ENCODE results near the gene CBL.

GRCh38 chr11:119229741-119230140 lies 23.6 kb downstream of the CBL start:
- TF ChIP-seq POLR2A (IDR thresholded peaks at IDR 0.05) (no peak), POLR2AphosphoS5 (IDR thresholded peaks at IDR 0.05; ENCODE audit: insufficient read depth in 1 of 2, low read depth in 1 of 2) (no peak)
- TF ChIP-seq, protein P1, sequence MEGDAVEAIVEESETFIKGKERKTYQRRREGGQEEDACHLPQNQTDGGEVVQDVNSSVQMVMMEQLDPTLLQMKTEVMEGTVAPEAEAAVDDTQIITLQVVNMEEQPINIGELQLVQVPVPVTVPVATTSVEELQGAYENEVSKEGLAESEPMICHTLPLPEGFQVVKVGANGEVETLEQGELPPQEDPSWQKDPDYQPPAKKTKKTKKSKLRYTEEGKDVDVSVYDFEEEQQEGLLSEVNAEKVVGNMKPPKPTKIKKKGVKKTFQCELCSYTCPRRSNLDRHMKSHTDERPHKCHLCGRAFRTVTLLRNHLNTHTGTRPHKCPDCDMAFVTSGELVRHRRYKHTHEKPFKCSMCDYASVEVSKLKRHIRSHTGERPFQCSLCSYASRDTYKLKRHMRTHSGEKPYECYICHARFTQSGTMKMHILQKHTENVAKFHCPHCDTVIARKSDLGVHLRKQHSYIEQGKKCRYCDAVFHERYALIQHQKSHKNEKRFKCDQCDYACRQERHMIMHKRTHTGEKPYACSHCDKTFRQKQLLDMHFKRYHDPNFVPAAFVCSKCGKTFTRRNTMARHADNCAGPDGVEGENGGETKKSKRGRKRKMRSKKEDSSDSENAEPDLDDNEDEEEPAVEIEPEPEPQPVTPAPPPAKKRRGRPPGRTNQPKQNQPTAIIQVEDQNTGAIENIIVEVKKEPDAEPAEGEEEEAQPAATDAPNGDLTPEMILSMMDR (IDR thresholded peaks at IDR 0.05), result no peak
